Endodermal cell (in vitro differentiated cells): ENCODE results near the gene RIPPLY3. TPM values are rescaled to one million over a fixed set of nuclear protein-coding genes. Genes with fewer than 3 reads are reported as not detected.
"Not testable (repeated sequence)": the region's sequence is repeated elsewhere in the genome, so short reads cannot be mapped to it uniquely, and the experiment has no call there.

ENCODE experiments used
- DNase-seq: peaks from one replicate; pipeline ENCODE4 v3.0.0-alpha.2; 2017
- H3K27ac ChIP-seq: 2 replicates; pipeline ENCODE4 v1.5.1; 2013; ENCODE audit warnings: mild to moderate bottlenecking, low read depth, low read length, moderate library complexity
- H3K27me3 ChIP-seq: 2 replicates; pipeline ENCODE4 v1.6.1; 2013; ENCODE audit warnings: mild to moderate bottlenecking, low read length, moderate library complexity; ENCODE audit not compliant: insufficient read depth, control insufficient read depth, poor library complexity, severe bottlenecking
- H3K36me3 ChIP-seq: 2 replicates; pipeline ENCODE4 v1.7.0; 2013; ENCODE audit warnings: mild to moderate bottlenecking, low read length, moderate library complexity; ENCODE audit not compliant: control insufficient read depth, insufficient read depth
- H3K4me1 ChIP-seq: one replicate; pipeline ENCODE4 v1.7.0; 2013; ENCODE audit warnings: low read length; ENCODE audit not compliant: control insufficient read depth, insufficient read depth
- H3K4me3 ChIP-seq: 2 replicates; pipeline ENCODE4 v1.5.1; 2013; ENCODE audit warnings: mild to moderate bottlenecking, low read length, moderate library complexity
- H3K9ac ChIP-seq: 2 replicates; pipeline ENCODE4 v1.6.1; 2013; ENCODE audit warnings: mild to moderate bottlenecking, low read length, moderate library complexity; ENCODE audit not compliant: poor library complexity, severe bottlenecking; ENCODE audit errors: extremely low read depth
- H3K9me3 ChIP-seq: 2 replicates; pipeline ENCODE4 v1.6.1; 2013; ENCODE audit warnings: mild to moderate bottlenecking, low read length, moderate library complexity; ENCODE audit not compliant: control insufficient read depth
- H3K27ac Mint-ChIP-seq: 2 replicates; pipeline ENCODE4 v1.8.0; 2020; ENCODE audit warnings: mixed read lengths
- H3K27me3 Mint-ChIP-seq: 2 replicates; pipeline ENCODE4 v1.8.0; 2021; ENCODE audit warnings: mild to moderate bottlenecking, mixed read lengths; ENCODE audit not compliant: insufficient read depth
- H3K36me3 Mint-ChIP-seq: 2 replicates; pipeline ENCODE4 v1.8.0; 2020; ENCODE audit warnings: low read depth, mixed read lengths
- H3K4me1 Mint-ChIP-seq: 2 replicates; pipeline ENCODE4 v1.8.0; 2020; ENCODE audit warnings: mixed read lengths
- H3K4me3 Mint-ChIP-seq: 2 replicates; pipeline ENCODE4 v1.8.0; 2020; ENCODE audit warnings: mild to moderate bottlenecking, moderate library complexity, mixed read lengths
- H3K9me3 Mint-ChIP-seq: 2 replicates; pipeline ENCODE4 v1.8.0; 2020; ENCODE audit warnings: mild to moderate bottlenecking, mixed read lengths
- CTCF ChIP-seq: fragments of 200-600 bp; sonication (generic); conservative IDR thresholded peaks from 2 replicates; pipeline ENCODE4 v1.5.0; 2021; ENCODE audit warnings: antibody characterized with exemption, mild to moderate bottlenecking
- WGBS, 2 experiments: methylation state at CpG; one replicate each; pipeline versions ENCODE4 v1.1.5 to v1.1.7; 2013; ENCODE audit warnings: missing lambda C conversion rate in 2 of 2, mixed read lengths in 1 of 2; ENCODE audit not compliant: insufficient coverage in 1 of 2, insufficient read length in 1 of 2; 5-methylcytosine and 5-hydroxymethylcytosine counted together
- total RNA-seq, 2 donors: library from RNA; stranded (reverse); fragmentation: NEBNext Ultra II Directional in 1 of 2; extraction: Animal tissue kit (Norgen Biotek cat#: 25700) in 1 of 2; gene quantifications; 2 replicates in 1 of 2; 3 replicates in 1 of 2; pipeline ENCODE4 v1.2.1, GENCODE V29; 2021

RIPPLY3 gene
- total RNA-seq, 2 donors from 2014 or later: 15.6 to 28.0 TPM

GRCh38 chr21:37030864-37031263, 24.4 kb downstream of the RIPPLY3 start:
- Histone ChIP-seq H3K27me3 (no peaks in the 10 kb centered on the region), H3K9ac (no peak overlapping the region), H3K4me3 (no peak overlapping the region), H3K9me3 (no peaks in the 10 kb centered on the region), H3K27ac (no peak overlapping the region), H3K4me1 (no peaks in the 10 kb centered on the region), H3K36me3 (no peaks in the 10 kb centered on the region)
- Mint-ChIP-seq H3K4me3 (no peak overlapping the region), H3K4me1 (no peaks in the 10 kb centered on the region), H3K9me3 (no peaks in the 10 kb centered on the region), H3K27me3 (peaks cover 12% of the 10 kb centered on the region), H3K27ac (no peak overlapping the region), H3K36me3 (no peaks in the 10 kb centered on the region)
- no peak for TF ChIP-seq CTCF
- DNase-seq: no peak
- 94 to 100% methylated on average over 2 to 4 of the region's 4 CpGs for WGBS, 2 experiments

GRCh38 chr21:37032293-37032692, 25.8 kb downstream of the RIPPLY3 start:
- H3K9me3 ChIP-seq: no peaks in the 10 kb centered on the region
- no peaks in the 10 kb centered on the region for H3K4me1 ChIP-seq
- Mint-ChIP-seq H3K36me3 (no peaks in the 10 kb centered on the region), H3K27me3 (peaks cover 18% of the 10 kb centered on the region), H3K4me1 (no peaks in the 10 kb centered on the region), H3K4me3 (no peak overlapping the region), H3K9me3 (no peaks in the 10 kb centered on the region), H3K27ac (no peak overlapping the region)
- no peak for TF ChIP-seq CTCF
- H3K9ac ChIP-seq: no peak overlapping the region
- H3K4me3 ChIP-seq: no peak overlapping the region
- no peak for DNase-seq
- H3K27me3 ChIP-seq: no peaks in the 10 kb centered on the region
- H3K36me3 ChIP-seq: no peaks in the 10 kb centered on the region
- WGBS, 2 experiments: 86 to 95% methylated on average over 1 to 5 of the region's 5 CpGs
- H3K27ac ChIP-seq: no peak overlapping the region

- no peaks in the 10 kb centered on the region for H3K4me1 Mint-ChIP-seq
- H3K27ac ChIP-seq: no peak overlapping the region
- peaks cover 25% of the 10 kb centered on the region for H3K27me3 Mint-ChIP-seq
- no peaks in the 10 kb centered on the region for H3K36me3 Mint-ChIP-seq
- no peaks in the 10 kb centered on the region for H3K9me3 ChIP-seq
- TF ChIP-seq CTCF: no peak
- no peak overlapping the region for H3K4me3 ChIP-seq
- no peaks in the 10 kb centered on the region for H3K9me3 Mint-ChIP-seq
- H3K4me3 Mint-ChIP-seq: no peak overlapping the region
- no peak for DNase-seq
- no peaks in the 10 kb centered on the region for H3K4me1 ChIP-seq
- no peak overlapping the region for H3K27ac Mint-ChIP-seq
- 95 to 98% methylated on average over 4 of the region's 4 CpGs for WGBS, 2 experiments
- no peak overlapping the region for H3K9ac ChIP-seq
- H3K27me3 ChIP-seq: no peaks in the 10 kb centered on the region
- H3K36me3 ChIP-seq: no peaks in the 10 kb centered on the region
Measured at GRCh38 chr21:37032877-37033471, 26.5 kb downstream of the RIPPLY3 start.

- not testable (repeated sequence) for H3K36me3 ChIP-seq, H3K9me3 Mint-ChIP-seq, H3K4me3 Mint-ChIP-seq, H3K9me3 ChIP-seq, DNase-seq, H3K4me1 Mint-ChIP-seq, H3K27ac Mint-ChIP-seq, H3K27me3 ChIP-seq, H3K9ac ChIP-seq, H3K4me1 ChIP-seq, H3K36me3 Mint-ChIP-seq, H3K27ac ChIP-seq, H3K4me3 ChIP-seq
- peaks cover 34% of the 10 kb centered on the region for H3K27me3 Mint-ChIP-seq
- WGBS, 2 experiments: 72 to 96% methylated on average over 2 to 4 of the region's 4 CpGs
Measured at GRCh38 chr21:37034394-37034793, 27.9 kb downstream of the RIPPLY3 start.
